Astrocyte (in vitro differentiated cells and primary cell): Measurements from ENCODE around the gene CNOT6L. TPM values are rescaled to one million over a fixed set of nuclear protein-coding genes. Genes with fewer than 3 reads are reported as not detected.

Source experiments
- DNase-seq: peaks from one replicate; pipeline ENCODE4 v3.0.0-alpha.2; 2010; ENCODE audit warnings: low read depth
- FAIRE-seq: peaks from 2 replicates; lab custom pipeline; 2011; peaks lifted over from hg19 to GRCh38; lab: Jason Lieb, UNC
- H2AFZ ChIP-seq: 2 replicates; pipeline ENCODE4 v1.6.0; 2012; ENCODE audit warnings: low read depth, low read length, inconsistent platforms
- H3K27ac ChIP-seq: 2 replicates; pipeline ENCODE4 v1.5.1; 2011; ENCODE audit warnings: low read depth, low read length, inconsistent platforms
- H3K27me3 ChIP-seq: 2 replicates; pipeline ENCODE4 v1.6.0; 2011; ENCODE audit warnings: low read length, inconsistent platforms; ENCODE audit not compliant: insufficient read depth
- H3K36me3 ChIP-seq: 2 replicates; pipeline ENCODE4 v1.5.1; 2011; ENCODE audit warnings: low read length, inconsistent platforms; ENCODE audit not compliant: insufficient read depth
- H3K4me1 ChIP-seq: 2 replicates; pipeline ENCODE4 v1.5.1; 2011; ENCODE audit warnings: low read length, inconsistent platforms; ENCODE audit not compliant: insufficient read depth
- H3K4me2 ChIP-seq: 2 replicates; pipeline ENCODE4 v1.6.0; 2012; ENCODE audit warnings: low read length, inconsistent platforms
- H3K4me3 ChIP-seq: 2 replicates; pipeline ENCODE4 v1.5.1; 2011; ENCODE audit warnings: low read depth, mild to moderate bottlenecking, low read length, inconsistent platforms; ENCODE audit not compliant: insufficient read depth
- H3K79me2 ChIP-seq: 2 replicates; pipeline ENCODE4 v1.6.0; 2012; ENCODE audit warnings: mild to moderate bottlenecking, low read length, inconsistent platforms; ENCODE audit not compliant: insufficient read depth
- H3K9ac ChIP-seq: 2 replicates; pipeline ENCODE4 v1.6.0; 2012; ENCODE audit warnings: mild to moderate bottlenecking, low read length, inconsistent platforms
- H3K9me3 ChIP-seq: 2 replicates; pipeline ENCODE4 v1.5.1; 2012; ENCODE audit warnings: low read depth, mild to moderate bottlenecking, low read length, inconsistent platforms; ENCODE audit not compliant: insufficient read depth
- H4K20me1 ChIP-seq: 2 replicates; pipeline ENCODE4 v1.6.0; 2012; ENCODE audit warnings: low read length, inconsistent platforms; ENCODE audit not compliant: insufficient read depth
- H3K27ac Mint-ChIP-seq: one replicate; pipeline ENCODE4 v1.8.0; 2021; ENCODE audit warnings: mild to moderate bottlenecking, mixed read lengths; ENCODE audit not compliant: unreplicated experiment
- H3K27me3 Mint-ChIP-seq: one replicate; pipeline ENCODE4 v1.8.0; 2021; ENCODE audit warnings: low read depth, mixed read lengths; ENCODE audit not compliant: unreplicated experiment
- H3K36me3 Mint-ChIP-seq: one replicate; pipeline ENCODE4 v1.8.0; 2021; ENCODE audit warnings: low read depth, mixed read lengths; ENCODE audit not compliant: unreplicated experiment
- H3K4me1 Mint-ChIP-seq: one replicate; pipeline ENCODE4 v1.8.0; 2021; ENCODE audit warnings: low read depth, mixed read lengths; ENCODE audit not compliant: unreplicated experiment
- H3K4me3 Mint-ChIP-seq: one replicate; pipeline ENCODE4 v1.8.0; 2021; ENCODE audit warnings: mild to moderate bottlenecking, moderate library complexity, mixed read lengths; ENCODE audit not compliant: unreplicated experiment
- H3K9me3 Mint-ChIP-seq: one replicate; pipeline ENCODE4 v1.8.0; 2021; ENCODE audit warnings: mild to moderate bottlenecking, mixed read lengths; ENCODE audit not compliant: unreplicated experiment
- EZH2 ChIP-seq: IDR thresholded peaks from 2 replicates; pipeline ENCODE4 v1.6.1; 2012; ENCODE audit warnings: mild to moderate bottlenecking, low read length, inconsistent platforms; ENCODE audit not compliant: insufficient read depth
- total RNA-seq: library from RNA; stranded (reverse); gene quantifications from 2 replicates; pipeline ENCODE4 v1.2.1, GENCODE V29; 2021
- TF ChIP-seq, protein P1 (sequence below): IDR thresholded peaks from 2 replicates; pipeline ENCODE4 v1.5.1; 2011; ENCODE audit warnings: low read depth, mild to moderate bottlenecking, inconsistent platforms, low read length, moderate library complexity; ENCODE audit not compliant: insufficient read depth

Gene CNOT6L
- total RNA-seq, 1 donor from 2014 or later = 34.0 TPM

DNA sequence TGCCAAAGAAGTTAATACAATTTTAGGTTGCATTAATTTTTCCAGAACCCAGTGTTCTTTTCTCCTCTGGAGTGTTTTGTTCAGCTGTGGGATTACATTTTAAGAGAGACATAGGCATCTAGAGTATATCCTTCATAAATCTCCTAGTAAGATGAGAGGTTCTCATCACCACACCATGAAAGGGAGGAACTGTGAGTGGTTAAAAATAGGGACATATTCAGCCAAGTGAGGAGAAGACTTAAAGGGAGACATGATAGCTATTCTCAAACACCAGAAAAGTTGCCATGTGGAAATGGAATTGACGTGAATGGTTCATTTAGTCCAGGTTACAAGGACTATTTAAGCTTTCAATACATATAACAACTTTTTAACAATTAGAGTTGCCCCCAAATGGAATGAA, 37.0 kb upstream of the CNOT6L start:
- H3K4me1 ChIP-seq = no peaks in the 10 kb centered on the region
- TF ChIP-seq, protein P1, sequence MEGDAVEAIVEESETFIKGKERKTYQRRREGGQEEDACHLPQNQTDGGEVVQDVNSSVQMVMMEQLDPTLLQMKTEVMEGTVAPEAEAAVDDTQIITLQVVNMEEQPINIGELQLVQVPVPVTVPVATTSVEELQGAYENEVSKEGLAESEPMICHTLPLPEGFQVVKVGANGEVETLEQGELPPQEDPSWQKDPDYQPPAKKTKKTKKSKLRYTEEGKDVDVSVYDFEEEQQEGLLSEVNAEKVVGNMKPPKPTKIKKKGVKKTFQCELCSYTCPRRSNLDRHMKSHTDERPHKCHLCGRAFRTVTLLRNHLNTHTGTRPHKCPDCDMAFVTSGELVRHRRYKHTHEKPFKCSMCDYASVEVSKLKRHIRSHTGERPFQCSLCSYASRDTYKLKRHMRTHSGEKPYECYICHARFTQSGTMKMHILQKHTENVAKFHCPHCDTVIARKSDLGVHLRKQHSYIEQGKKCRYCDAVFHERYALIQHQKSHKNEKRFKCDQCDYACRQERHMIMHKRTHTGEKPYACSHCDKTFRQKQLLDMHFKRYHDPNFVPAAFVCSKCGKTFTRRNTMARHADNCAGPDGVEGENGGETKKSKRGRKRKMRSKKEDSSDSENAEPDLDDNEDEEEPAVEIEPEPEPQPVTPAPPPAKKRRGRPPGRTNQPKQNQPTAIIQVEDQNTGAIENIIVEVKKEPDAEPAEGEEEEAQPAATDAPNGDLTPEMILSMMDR = no peak
- TF ChIP-seq EZH2 = no peak
- Mint-ChIP-seq H3K9me3 (peaks cover 1% of the 10 kb centered on the region), H3K36me3 (no peaks in the 10 kb centered on the region), H3K27ac (no peak overlapping the region), H3K4me3 (no peak overlapping the region), H3K27me3 (no peaks in the 10 kb centered on the region), H3K4me1 (peaks cover 4% of the 10 kb centered on the region)
- no peaks in the 10 kb centered on the region for H4K20me1 ChIP-seq
- DNase-seq (no peak), FAIRE-seq (no peak)
- no peaks in the 10 kb centered on the region for H3K9me3 ChIP-seq
- no peak overlapping the region for H3K4me2 ChIP-seq
- H3K9ac ChIP-seq = no peak overlapping the region
- H3K27ac ChIP-seq = no peak overlapping the region
- H3K79me2 ChIP-seq = no peaks in the 10 kb centered on the region
- no peaks in the 10 kb centered on the region for H3K36me3 ChIP-seq
- H3K27me3 ChIP-seq = no peaks in the 10 kb centered on the region
- no peak overlapping the region for H2AFZ ChIP-seq
- no peak overlapping the region for H3K4me3 ChIP-seq

DNA sequence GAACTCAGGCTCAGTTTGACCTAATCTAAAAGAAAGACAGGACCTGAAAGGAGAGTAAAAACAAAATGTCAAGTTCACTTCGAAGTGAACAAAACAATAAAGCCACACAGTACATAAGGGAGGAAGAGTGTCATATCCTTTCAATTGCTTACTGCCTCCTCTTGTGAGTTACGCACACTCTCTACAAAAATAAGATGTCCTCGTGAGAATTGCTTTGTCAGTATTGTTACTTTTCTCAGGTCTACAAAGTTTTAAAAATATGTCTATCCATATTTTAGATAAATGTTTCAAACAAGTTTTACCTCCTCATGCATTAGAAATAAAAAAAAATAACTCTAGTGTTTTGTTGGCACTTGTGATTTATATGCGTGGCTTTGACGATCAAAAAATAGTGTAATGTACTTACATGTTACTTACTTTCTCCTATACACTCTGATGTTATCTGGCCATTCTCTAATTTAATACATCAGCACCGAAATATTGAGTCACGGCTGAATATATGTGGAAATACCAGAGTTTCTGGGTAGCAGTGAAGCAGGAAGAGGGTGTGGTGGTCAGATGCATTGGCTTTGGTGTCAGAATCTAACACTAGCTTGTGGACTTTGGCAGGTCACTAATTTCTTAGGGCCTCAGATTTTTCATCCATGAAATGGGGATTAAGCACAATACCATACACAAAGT, 35.4 kb upstream of the CNOT6L start:
- no peaks in the 10 kb centered on the region for H3K36me3 ChIP-seq
- no peak overlapping the region for H3K4me2 ChIP-seq
- peaks cover 3% of the 10 kb centered on the region for H3K4me1 Mint-ChIP-seq
- peaks cover 1% of the 10 kb centered on the region for H3K9me3 Mint-ChIP-seq
- no peaks in the 10 kb centered on the region for H3K9me3 ChIP-seq
- H4K20me1 ChIP-seq = no peaks in the 10 kb centered on the region
- no peak overlapping the region for H2AFZ ChIP-seq
- H3K27me3 ChIP-seq = no peaks in the 10 kb centered on the region
- no peaks in the 10 kb centered on the region for H3K27me3 Mint-ChIP-seq
- no peak overlapping the region for H3K27ac ChIP-seq
- H3K9ac ChIP-seq = no peak overlapping the region
- TF ChIP-seq EZH2 = no peak
- TF ChIP-seq, protein P1 = no peak
- H3K79me2 ChIP-seq = no peaks in the 10 kb centered on the region
- H3K27ac Mint-ChIP-seq = no peak overlapping the region
- no peak for DNase-seq
- no peaks in the 10 kb centered on the region for H3K4me1 ChIP-seq
- FAIRE-seq = no peak
- no peaks in the 10 kb centered on the region for H3K36me3 Mint-ChIP-seq
- no peak overlapping the region for H3K4me3 Mint-ChIP-seq
- H3K4me3 ChIP-seq = no peak overlapping the region

DNA sequence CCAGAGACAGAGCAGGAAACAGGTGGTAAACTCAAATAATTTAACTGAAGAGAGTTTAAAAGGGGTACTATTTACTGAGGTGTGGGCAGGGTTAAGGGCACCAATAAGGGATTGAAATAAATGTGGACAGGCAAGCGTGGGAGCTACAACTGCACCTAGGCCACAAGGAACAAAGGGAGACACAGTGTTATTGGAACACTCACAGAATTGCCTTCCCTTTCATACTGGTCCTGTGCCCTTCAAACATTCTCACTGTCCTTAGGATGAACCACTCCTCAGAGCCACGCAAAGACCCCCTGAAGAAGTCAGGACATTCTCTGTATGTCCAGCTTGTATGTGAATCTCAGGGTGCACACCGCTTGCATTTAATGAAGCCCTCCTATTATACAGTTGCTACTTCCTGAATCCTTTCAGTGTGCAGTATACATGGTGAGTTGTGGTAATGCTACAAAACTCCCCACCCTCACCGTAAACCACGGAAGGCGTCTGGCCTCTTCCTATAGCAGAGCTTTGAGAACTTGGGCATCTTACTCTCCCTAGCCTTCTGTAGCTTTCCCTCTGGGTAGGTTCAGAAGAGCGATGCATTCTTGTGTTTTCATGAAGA, 33.8 kb upstream of the CNOT6L start:
- H3K36me3 Mint-ChIP-seq = no peaks in the 10 kb centered on the region
- Histone ChIP-seq H3K79me2 (no peaks in the 10 kb centered on the region), H4K20me1 (no peaks in the 10 kb centered on the region), H3K9ac (no peak overlapping the region), H2AFZ (no peak overlapping the region), H3K27me3 (no peaks in the 10 kb centered on the region), H3K27ac (no peak overlapping the region), H3K36me3 (no peaks in the 10 kb centered on the region), H3K4me2 (no peak overlapping the region), H3K4me1 (no peaks in the 10 kb centered on the region), H3K4me3 (no peak overlapping the region), H3K9me3 (no peaks in the 10 kb centered on the region)
- no peak for DNase-seq
- H3K4me1 Mint-ChIP-seq = peaks cover 3% of the 10 kb centered on the region
- H3K4me3 Mint-ChIP-seq = no peak overlapping the region
- TF ChIP-seq EZH2 = no peak
- TF ChIP-seq, protein P1 = no peak
- H3K27me3 Mint-ChIP-seq = no peaks in the 10 kb centered on the region
- H3K9me3 Mint-ChIP-seq = peaks cover 1% of the 10 kb centered on the region
- no peak overlapping the region for H3K27ac Mint-ChIP-seq
- no peak for FAIRE-seq
